GM12874 (cell line): ENCODE results near the gene GTPBP4.

Experiments used
- CTCF ChIP-seq: IDR thresholded peaks from 2 replicates; pipeline ENCODE4 v1.5.1; 2011; ENCODE audit warnings: low read depth, mild to moderate bottlenecking, control low read depth, low read length, moderate library complexity; ENCODE audit not compliant: insufficient read depth

The GTPBP4 gene

GRCh38 chr10:1044964-1045363 is 56.7 kb downstream of the GTPBP4 start:
- TF ChIP-seq CTCF = no peak

- no peak for TF ChIP-seq CTCF
These were observed 57.2 kb downstream of the GTPBP4 start for GRCh38 chr10:1045415-1045814.

- no peak for TF ChIP-seq CTCF
These were observed 59.7 kb downstream of the GTPBP4 start for GRCh38 chr10:1047937-1048336.

- TF ChIP-seq CTCF = no peak
These were observed 60.1 kb downstream of the GTPBP4 start for GRCh38 chr10:1048349-1048731.

GRCh38 chr10:1048732-1049424 is 60.6 kb downstream of the GTPBP4 start, which contains the start of gene IDI1:
Gene IDI1 (minus strand): TSS chr10:1049119. CDS start chr10:1049003, 116 bp downstream.
- TF ChIP-seq CTCF = no peak

- no peak for TF ChIP-seq CTCF
These were observed 61.3 kb downstream of the GTPBP4 start for GRCh38 chr10:1049425-1049958.

GRCh38 chr10:1050145-1050544 is 61.9 kb downstream of the GTPBP4 start:
- TF ChIP-seq CTCF = no peak

GRCh38 chr10:1050554-1050953 is 62.3 kb downstream of the GTPBP4 start:
- TF ChIP-seq CTCF = peak; percentile 28; the same call in 1 of the 2 replicates
